Activated T-helper 1 cell treated with anti-CD3 and anti-CD28 coated beads, Interleukin-12 subunit alpha, Interleukin-12 subunit beta, Interleukin-2, Interleukin-4 antibody, amounts not matched to agents 30 ng/mL and 10 ng/mL and 1 ng/mL, durations not matched to agents 14 hours and 24 hours and 36 hours (primary cell): ENCODE results near the gene PLXNB3. TPM values are rescaled to one million over a fixed set of nuclear protein-coding genes. Genes with fewer than 3 reads are reported as not detected.

Source experiments
- DNase-seq: peaks from one replicate; pipeline ENCODE4 v3.0.0; 2021; ENCODE audit warnings: low spot score
- H3K27ac Mint-ChIP-seq: one replicate; pipeline ENCODE4 v1.8.0; 2021; ENCODE audit warnings: mild to moderate bottlenecking, mixed read lengths
- H3K27me3 Mint-ChIP-seq: one replicate; pipeline ENCODE4 v1.8.0; 2022; ENCODE audit warnings: mild to moderate bottlenecking, moderate library complexity, mixed read lengths; ENCODE audit not compliant: insufficient read depth
- H3K36me3 Mint-ChIP-seq: one replicate; pipeline ENCODE4 v1.8.0; 2021; ENCODE audit warnings: low read depth, mixed read lengths
- H3K4me1 Mint-ChIP-seq: one replicate; pipeline ENCODE4 v1.8.0; 2021; ENCODE audit warnings: low read depth, mixed read lengths
- H3K4me3 Mint-ChIP-seq: one replicate; pipeline ENCODE4 v1.8.0; 2021; ENCODE audit warnings: mild to moderate bottlenecking, moderate library complexity, mixed read lengths
- H3K9me3 Mint-ChIP-seq: one replicate; pipeline ENCODE4 v1.8.0; 2021; ENCODE audit warnings: mixed read lengths
- intact Hi-C: fragments of 100-400 bp; cut with micrococcal nuclease; formaldehyde crosslinking; loops from one replicate; pipeline ENCODE4 v1.15.1; 2024
- total RNA-seq: library from RNA; stranded (reverse); gene quantifications from 2 replicates; pipeline ENCODE4 v1.2.3, GENCODE V29; 2022

Gene PLXNB3
- total RNA-seq, 1 donor from 2014 or later, result 0.21 TPM

GRCh38 chrX:153766871-153767673, 3.0 kb downstream of the PLXNB3 start:
- Mint-ChIP-seq H3K27me3 (peaks cover 5% of the 10 kb centered on the region), H3K4me3 (no peak overlapping the region), H3K36me3 (no peaks in the 10 kb centered on the region), H3K27ac (no peak overlapping the region), H3K9me3 (no peaks in the 10 kb centered on the region), H3K4me1 (peaks cover 5% of the 10 kb centered on the region)
- intact Hi-C loops, result no loop called here
- no peak for DNase-seq

- intact Hi-C loops, result no loop called here
- H3K36me3 Mint-ChIP-seq, result no peaks in the 10 kb centered on the region
- DNase-seq, result no peak
- no peak overlapping the region for H3K4me3 Mint-ChIP-seq
- H3K4me1 Mint-ChIP-seq, result peaks cover 5% of the 10 kb centered on the region
- H3K27me3 Mint-ChIP-seq, result peaks cover 5% of the 10 kb centered on the region
- no peaks in the 10 kb centered on the region for H3K9me3 Mint-ChIP-seq
- no peak overlapping the region for H3K27ac Mint-ChIP-seq
Measured at GRCh38 chrX:153767674-153768055, 3.6 kb downstream of the PLXNB3 start.

- no peaks in the 10 kb centered on the region for H3K36me3 Mint-ChIP-seq
- H3K4me3 Mint-ChIP-seq, result no peak overlapping the region
- no peaks in the 10 kb centered on the region for H3K9me3 Mint-ChIP-seq
- no peak overlapping the region for H3K27ac Mint-ChIP-seq
- no peak for DNase-seq
- peaks cover 5% of the 10 kb centered on the region for H3K27me3 Mint-ChIP-seq
- intact Hi-C loops, result no loop called here
- peaks cover 5% of the 10 kb centered on the region for H3K4me1 Mint-ChIP-seq
Measured at GRCh38 chrX:153768311-153769157, 4.5 kb downstream of the PLXNB3 start.

GRCh38 chrX:153769158-153769864, 5.3 kb downstream of the PLXNB3 start:
- Mint-ChIP-seq H3K36me3 (no peaks in the 10 kb centered on the region), H3K27ac (no peak overlapping the region), H3K4me3 (no peak overlapping the region), H3K27me3 (peaks cover 5% of the 10 kb centered on the region), H3K4me1 (peaks cover 5% of the 10 kb centered on the region), H3K9me3 (no peaks in the 10 kb centered on the region)
- no peak for DNase-seq
- intact Hi-C loops, result no loop called here

- Mint-ChIP-seq H3K36me3 (no peaks in the 10 kb centered on the region), H3K27ac (no peak overlapping the region), H3K9me3 (no peaks in the 10 kb centered on the region), H3K4me1 (peaks cover 5% of the 10 kb centered on the region), H3K4me3 (no peak overlapping the region), H3K27me3 (peaks cover 5% of the 10 kb centered on the region)
- DNase-seq, result no peak
- intact Hi-C loops, result no loop called here
Measured at GRCh38 chrX:153769865-153770600, 6.0 kb downstream of the PLXNB3 start.

GRCh38 chrX:153770601-153771414, 6.8 kb downstream of the PLXNB3 start:
- Mint-ChIP-seq H3K4me3 (no peak overlapping the region), H3K36me3 (no peaks in the 10 kb centered on the region), H3K4me1 (peaks cover 5% of the 10 kb centered on the region), H3K27ac (no peak overlapping the region), H3K9me3 (no peaks in the 10 kb centered on the region), H3K27me3 (peaks cover 5% of the 10 kb centered on the region)
- no peak for DNase-seq
- intact Hi-C loops, result no loop called here

- Mint-ChIP-seq H3K27me3 (peaks cover 2% of the 10 kb centered on the region), H3K4me1 (no peaks in the 10 kb centered on the region), H3K9me3 (no peaks in the 10 kb centered on the region), H3K36me3 (no peaks in the 10 kb centered on the region), H3K4me3 (no peak overlapping the region), H3K27ac (no peak overlapping the region)
- no peak for DNase-seq
- intact Hi-C loops, result no loop called here
Measured at GRCh38 chrX:153771415-153772315, 7.6 kb downstream of the PLXNB3 start.

- Mint-ChIP-seq H3K27me3 (no peaks in the 10 kb centered on the region), H3K9me3 (no peaks in the 10 kb centered on the region), H3K27ac (no peak overlapping the region), H3K36me3 (no peaks in the 10 kb centered on the region), H3K4me1 (no peaks in the 10 kb centered on the region), H3K4me3 (no peak overlapping the region)
- no peak for DNase-seq
- intact Hi-C loops, result no loop called here
Measured at GRCh38 chrX:153772316-153773217, 8.5 kb downstream of the PLXNB3 start.

- no peaks in the 10 kb centered on the region for H3K9me3 Mint-ChIP-seq
- no peaks in the 10 kb centered on the region for H3K27me3 Mint-ChIP-seq
- no peak overlapping the region for H3K4me3 Mint-ChIP-seq
- H3K36me3 Mint-ChIP-seq, result no peaks in the 10 kb centered on the region
- no peak overlapping the region for H3K27ac Mint-ChIP-seq
- no peak for DNase-seq
- intact Hi-C loops, result no loop called here
- no peaks in the 10 kb centered on the region for H3K4me1 Mint-ChIP-seq
Measured at GRCh38 chrX:153773218-153773611, 9.2 kb downstream of the PLXNB3 start.

GRCh38 chrX:153773741-153774575, 9.9 kb downstream of the PLXNB3 start:
- H3K27ac Mint-ChIP-seq, result no peak overlapping the region
- H3K9me3 Mint-ChIP-seq, result no peaks in the 10 kb centered on the region
- no peak for DNase-seq
- intact Hi-C loops, result no loop called here
- H3K4me3 Mint-ChIP-seq, result no peak overlapping the region
- H3K4me1 Mint-ChIP-seq, result no peaks in the 10 kb centered on the region
- H3K36me3 Mint-ChIP-seq, result no peaks in the 10 kb centered on the region
- no peaks in the 10 kb centered on the region for H3K27me3 Mint-ChIP-seq
